ENCODE results near the gene SCN7A. TPM values are rescaled to one million over a fixed set of nuclear protein-coding genes. Genes with fewer than 3 reads are reported as not detected.
"Not testable (repeated sequence)": the region's sequence is repeated elsewhere in the genome, so short reads cannot be mapped to it uniquely, and the experiment has no call there.

The SCN7A gene
- total RNA-seq, 1 donor from 2014 or later: 2.8 TPM

DNA sequence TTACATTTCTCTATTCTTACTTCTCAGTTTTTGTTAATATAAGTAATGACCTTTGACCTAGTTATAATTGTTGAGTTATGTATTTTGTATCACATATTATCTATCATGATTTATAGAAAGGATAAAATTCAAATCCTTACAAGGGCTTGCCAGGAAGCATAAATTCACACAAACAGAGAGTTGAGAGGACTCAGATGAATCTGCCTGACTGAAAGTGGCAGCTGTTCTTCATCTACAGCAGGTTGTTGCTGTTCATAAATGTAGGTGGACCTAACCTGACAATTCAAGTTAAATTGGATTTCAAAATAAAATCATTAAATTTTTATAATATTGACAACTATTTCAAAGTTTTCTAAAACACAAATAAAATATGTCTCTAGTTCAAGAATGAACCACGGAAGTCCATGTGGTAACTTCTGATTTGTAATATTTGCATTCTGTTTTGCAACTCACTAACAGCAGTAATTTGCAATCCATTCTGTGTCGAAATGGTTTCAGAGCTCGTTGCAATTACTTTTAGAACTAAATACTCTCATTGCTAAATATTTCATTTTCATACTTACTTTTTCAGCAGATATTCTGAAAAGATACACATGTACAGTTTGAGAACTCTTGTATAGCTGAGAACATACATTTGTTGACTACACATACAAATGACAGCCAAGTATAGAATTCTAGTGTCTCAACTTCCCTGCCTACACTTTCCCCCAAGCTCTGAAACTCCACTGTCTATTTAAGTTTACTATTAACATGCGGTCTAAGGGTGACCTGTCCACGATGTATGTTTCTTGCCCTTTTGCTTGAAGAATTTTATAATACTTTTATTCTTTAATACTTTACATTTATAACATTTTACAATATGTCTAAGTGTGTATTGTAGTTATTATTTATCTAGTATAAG is 25.7 kb downstream of the SCN7A start:
- Mint-ChIP-seq H3K27ac (no peak overlapping the region), H3K36me3 (no peaks in the 10 kb centered on the region), H3K9me3 (no peaks in the 10 kb centered on the region), H3K4me3 (no peak overlapping the region), H3K4me1 (ENCODE audit: unreplicated experiment) (no peaks in the 10 kb centered on the region), H3K27me3 (no peaks in the 10 kb centered on the region)
- DNase-seq (ENCODE audit: extremely low spot score, unreplicated experiment): no peak
- TF ChIP-seq, protein P1, sequence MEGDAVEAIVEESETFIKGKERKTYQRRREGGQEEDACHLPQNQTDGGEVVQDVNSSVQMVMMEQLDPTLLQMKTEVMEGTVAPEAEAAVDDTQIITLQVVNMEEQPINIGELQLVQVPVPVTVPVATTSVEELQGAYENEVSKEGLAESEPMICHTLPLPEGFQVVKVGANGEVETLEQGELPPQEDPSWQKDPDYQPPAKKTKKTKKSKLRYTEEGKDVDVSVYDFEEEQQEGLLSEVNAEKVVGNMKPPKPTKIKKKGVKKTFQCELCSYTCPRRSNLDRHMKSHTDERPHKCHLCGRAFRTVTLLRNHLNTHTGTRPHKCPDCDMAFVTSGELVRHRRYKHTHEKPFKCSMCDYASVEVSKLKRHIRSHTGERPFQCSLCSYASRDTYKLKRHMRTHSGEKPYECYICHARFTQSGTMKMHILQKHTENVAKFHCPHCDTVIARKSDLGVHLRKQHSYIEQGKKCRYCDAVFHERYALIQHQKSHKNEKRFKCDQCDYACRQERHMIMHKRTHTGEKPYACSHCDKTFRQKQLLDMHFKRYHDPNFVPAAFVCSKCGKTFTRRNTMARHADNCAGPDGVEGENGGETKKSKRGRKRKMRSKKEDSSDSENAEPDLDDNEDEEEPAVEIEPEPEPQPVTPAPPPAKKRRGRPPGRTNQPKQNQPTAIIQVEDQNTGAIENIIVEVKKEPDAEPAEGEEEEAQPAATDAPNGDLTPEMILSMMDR (conservative IDR thresholded peaks at IDR 0.05): no peak

DNA sequence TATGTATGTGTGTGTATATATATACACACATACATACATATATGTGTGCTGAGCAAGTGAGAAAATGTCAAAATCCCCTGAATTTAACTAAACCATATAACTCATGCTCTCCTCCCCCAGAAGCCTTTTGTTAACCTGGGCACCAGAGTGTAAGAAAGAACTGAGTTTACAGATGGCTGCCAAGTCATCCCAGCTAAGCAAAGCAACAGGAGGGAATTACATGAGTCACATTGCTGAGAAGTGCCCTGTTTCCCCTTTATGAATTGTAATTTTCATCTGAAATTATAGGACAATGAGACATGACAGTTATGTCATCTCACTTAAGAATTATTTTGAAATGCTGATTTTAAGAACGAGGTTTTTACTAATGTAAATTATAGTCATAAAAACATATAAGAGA is 29.9 kb downstream of the SCN7A start:
- no peak overlapping the region for H3K27ac Mint-ChIP-seq
- no peak for DNase-seq (ENCODE audit: extremely low spot score, unreplicated experiment)
- no peaks in the 10 kb centered on the region for H3K27me3 Mint-ChIP-seq
- H3K4me1 Mint-ChIP-seq (ENCODE audit: unreplicated experiment): no peaks in the 10 kb centered on the region
- no peaks in the 10 kb centered on the region for H3K9me3 Mint-ChIP-seq
- TF ChIP-seq, protein P1 (conservative IDR thresholded peaks at IDR 0.05): no peak
- H3K4me3 Mint-ChIP-seq: no peak overlapping the region
- no peaks in the 10 kb centered on the region for H3K36me3 Mint-ChIP-seq

DNA sequence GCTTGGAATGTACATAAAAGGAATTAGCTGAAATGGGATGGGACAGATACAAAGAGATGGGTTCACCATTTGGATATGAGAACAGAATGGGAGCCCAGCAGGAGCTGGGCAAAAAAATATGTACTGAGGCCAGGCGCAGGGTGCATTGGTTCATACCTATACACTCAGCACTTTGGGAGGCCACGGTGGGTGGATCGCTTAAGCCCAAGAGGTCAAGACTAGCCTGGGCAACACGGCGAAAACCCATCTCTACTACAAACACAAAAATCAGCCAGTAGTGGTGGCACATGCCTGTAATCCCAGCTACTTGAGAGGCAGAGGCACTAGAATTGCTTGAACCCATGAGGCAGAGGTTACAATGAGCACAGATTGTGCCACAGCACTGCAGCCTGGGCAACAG is 30.4 kb downstream of the SCN7A start:
- H3K4me3 Mint-ChIP-seq: no peak overlapping the region
- H3K36me3 Mint-ChIP-seq: no peaks in the 10 kb centered on the region
- TF ChIP-seq, protein P1 (conservative IDR thresholded peaks at IDR 0.05): no peak
- no peak overlapping the region for H3K27ac Mint-ChIP-seq
- DNase-seq (ENCODE audit: extremely low spot score, unreplicated experiment): no peak
- no peaks in the 10 kb centered on the region for H3K9me3 Mint-ChIP-seq
- no peaks in the 10 kb centered on the region for H3K27me3 Mint-ChIP-seq
- H3K4me1 Mint-ChIP-seq (ENCODE audit: unreplicated experiment): no peaks in the 10 kb centered on the region

DNA sequence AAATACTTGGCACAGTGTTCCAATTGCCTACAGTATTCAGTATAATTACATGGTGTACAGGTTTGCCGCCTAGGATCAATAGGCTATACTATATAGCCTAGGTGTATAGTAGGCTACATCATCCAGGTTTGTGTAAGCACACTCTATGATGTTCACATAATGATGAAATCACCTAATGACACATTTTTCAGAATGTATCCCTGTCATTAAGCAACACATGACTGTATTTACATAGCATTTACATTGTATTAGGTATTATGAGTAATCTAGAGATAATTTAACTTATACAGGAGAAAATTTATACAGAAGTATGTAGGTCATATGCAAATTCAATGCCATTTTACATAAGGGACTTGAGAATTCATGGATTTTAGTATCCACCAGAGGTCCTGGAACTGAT is 35.4 kb downstream of the SCN7A start:
- Mint-ChIP-seq H3K4me3 (no peak overlapping the region), H3K36me3 (no peaks in the 10 kb centered on the region), H3K9me3 (no peaks in the 10 kb centered on the region), H3K27me3 (no peaks in the 10 kb centered on the region), H3K27ac (no peak overlapping the region), H3K4me1 (ENCODE audit: unreplicated experiment) (no peaks in the 10 kb centered on the region)
- TF ChIP-seq, protein P1 (conservative IDR thresholded peaks at IDR 0.05): no peak
- no peak for DNase-seq (ENCODE audit: extremely low spot score, unreplicated experiment)

DNA sequence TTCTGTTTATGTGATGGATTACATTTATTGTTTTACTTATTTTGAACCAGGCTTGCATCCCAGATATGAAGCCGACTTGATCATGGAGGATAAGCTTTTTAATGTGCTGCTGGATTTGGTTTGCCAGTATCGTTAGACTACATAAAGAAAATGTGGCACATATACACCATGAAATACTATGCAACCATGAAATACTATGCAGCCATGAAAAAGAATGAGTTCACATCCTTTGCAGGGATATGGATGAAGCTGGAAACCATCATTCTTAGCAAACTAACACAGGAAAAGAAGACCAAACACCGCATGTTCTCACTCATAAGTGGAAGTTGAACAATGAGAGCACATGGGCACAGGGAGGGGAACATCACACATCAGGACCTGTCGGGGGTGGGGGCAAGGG is 38.2 kb downstream of the SCN7A start:
- not testable (repeated sequence) for H3K36me3 Mint-ChIP-seq; H3K9me3 Mint-ChIP-seq; H3K27ac Mint-ChIP-seq; H3K27me3 Mint-ChIP-seq; H3K4me3 Mint-ChIP-seq; H3K4me1 Mint-ChIP-seq (ENCODE audit: unreplicated experiment); DNase-seq (ENCODE audit: extremely low spot score, unreplicated experiment)

DNA sequence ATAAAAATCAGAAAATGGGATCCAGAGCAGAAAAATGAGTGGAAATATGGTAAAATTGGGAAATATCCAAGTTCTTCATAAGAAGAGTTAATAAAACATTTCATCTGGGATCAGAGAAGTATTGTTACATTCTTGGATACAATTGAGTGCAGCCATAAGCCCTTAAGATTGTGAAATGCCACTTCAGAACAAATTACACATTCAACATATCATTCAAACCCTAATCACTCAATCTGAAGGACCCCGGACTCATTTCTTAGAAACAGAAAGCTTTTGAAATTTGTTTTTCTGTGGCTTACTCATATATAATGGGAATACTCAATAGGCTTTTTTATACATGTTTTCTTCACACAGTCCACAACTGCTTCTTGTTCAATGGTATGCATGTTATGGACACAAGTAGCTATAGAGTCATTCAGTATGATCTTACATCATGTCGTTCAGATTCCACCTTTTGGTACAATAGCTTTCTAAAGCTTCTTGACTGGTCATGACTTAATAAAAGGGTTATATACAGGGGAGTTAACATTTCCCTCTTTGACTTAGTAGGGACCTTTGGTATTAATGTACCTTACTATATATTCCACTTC is 39.9 kb downstream of the SCN7A start:
- Mint-ChIP-seq H3K4me3 (no peak overlapping the region), H3K27me3 (no peaks in the 10 kb centered on the region), H3K27ac (no peak overlapping the region), H3K9me3 (no peaks in the 10 kb centered on the region), H3K36me3 (no peaks in the 10 kb centered on the region), H3K4me1 (ENCODE audit: unreplicated experiment) (no peaks in the 10 kb centered on the region)
- DNase-seq (ENCODE audit: extremely low spot score, unreplicated experiment): no peak
- TF ChIP-seq, protein P1 (conservative IDR thresholded peaks at IDR 0.05): no peak
